22Rv1 (cell line): ENCODE results near the gene SWT1.

Source experiments
- H3K27ac ChIP-seq: fragments of 450-650 bp; 2 replicates; pipeline ENCODE4 v1.5.1; 2017
- ZFX ChIP-seq: fragments of 450-650 bp; IDR thresholded peaks from 2 replicates; pipeline ENCODE4 v1.6.1; 2017; ENCODE audit warnings: antibody characterized with exemption, borderline replicate concordance
- TF ChIP-seq, protein P1 (sequence below): fragments of 450-650 bp; IDR thresholded peaks from 2 replicates; pipeline ENCODE4 v1.5.1; 2017; ENCODE audit warnings: mild to moderate bottlenecking

The SWT1 gene

DNA sequence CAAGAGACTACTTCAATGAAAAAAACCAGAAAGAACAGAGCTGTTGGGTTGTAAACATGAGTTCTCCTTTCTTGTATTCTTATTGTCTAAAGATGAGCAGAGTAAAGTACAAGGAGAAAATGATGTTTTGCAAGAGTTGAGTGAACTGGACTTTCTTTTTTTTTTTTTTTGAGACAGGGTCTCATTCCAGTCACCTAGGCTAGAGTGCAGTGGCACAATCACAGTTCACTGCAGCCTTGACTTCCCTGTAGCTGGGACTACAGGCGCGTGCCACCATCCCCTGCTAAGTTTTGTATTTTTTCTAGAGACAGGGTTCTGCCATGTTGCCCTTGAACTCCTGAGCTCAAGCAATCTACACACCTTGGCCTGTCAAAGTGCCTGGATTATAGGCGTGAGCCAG is 167.2 kb downstream of the SWT1 start:
- H3K27ac ChIP-seq: no peak overlapping the region
- TF ChIP-seq, protein P1, sequence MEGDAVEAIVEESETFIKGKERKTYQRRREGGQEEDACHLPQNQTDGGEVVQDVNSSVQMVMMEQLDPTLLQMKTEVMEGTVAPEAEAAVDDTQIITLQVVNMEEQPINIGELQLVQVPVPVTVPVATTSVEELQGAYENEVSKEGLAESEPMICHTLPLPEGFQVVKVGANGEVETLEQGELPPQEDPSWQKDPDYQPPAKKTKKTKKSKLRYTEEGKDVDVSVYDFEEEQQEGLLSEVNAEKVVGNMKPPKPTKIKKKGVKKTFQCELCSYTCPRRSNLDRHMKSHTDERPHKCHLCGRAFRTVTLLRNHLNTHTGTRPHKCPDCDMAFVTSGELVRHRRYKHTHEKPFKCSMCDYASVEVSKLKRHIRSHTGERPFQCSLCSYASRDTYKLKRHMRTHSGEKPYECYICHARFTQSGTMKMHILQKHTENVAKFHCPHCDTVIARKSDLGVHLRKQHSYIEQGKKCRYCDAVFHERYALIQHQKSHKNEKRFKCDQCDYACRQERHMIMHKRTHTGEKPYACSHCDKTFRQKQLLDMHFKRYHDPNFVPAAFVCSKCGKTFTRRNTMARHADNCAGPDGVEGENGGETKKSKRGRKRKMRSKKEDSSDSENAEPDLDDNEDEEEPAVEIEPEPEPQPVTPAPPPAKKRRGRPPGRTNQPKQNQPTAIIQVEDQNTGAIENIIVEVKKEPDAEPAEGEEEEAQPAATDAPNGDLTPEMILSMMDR: no peak
- TF ChIP-seq ZFX: no peak

GRCh38 chr1:185325413-185325812 is 168.4 kb downstream of the SWT1 start:
- TF ChIP-seq ZFX: no peak
- TF ChIP-seq, protein P1: no peak
- H3K27ac ChIP-seq: no peak overlapping the region

- TF ChIP-seq, protein P1: no peak
- H3K27ac ChIP-seq: no peak overlapping the region
These were observed 171.3 kb downstream of the SWT1 start for GRCh38 chr1:185328255-185328654.

- TF ChIP-seq, protein P1: no peak
- no peak for TF ChIP-seq ZFX
- no peak overlapping the region for H3K27ac ChIP-seq
These were observed 177.2 kb downstream of the SWT1 start for GRCh38 chr1:185334182-185334581.

DNA sequence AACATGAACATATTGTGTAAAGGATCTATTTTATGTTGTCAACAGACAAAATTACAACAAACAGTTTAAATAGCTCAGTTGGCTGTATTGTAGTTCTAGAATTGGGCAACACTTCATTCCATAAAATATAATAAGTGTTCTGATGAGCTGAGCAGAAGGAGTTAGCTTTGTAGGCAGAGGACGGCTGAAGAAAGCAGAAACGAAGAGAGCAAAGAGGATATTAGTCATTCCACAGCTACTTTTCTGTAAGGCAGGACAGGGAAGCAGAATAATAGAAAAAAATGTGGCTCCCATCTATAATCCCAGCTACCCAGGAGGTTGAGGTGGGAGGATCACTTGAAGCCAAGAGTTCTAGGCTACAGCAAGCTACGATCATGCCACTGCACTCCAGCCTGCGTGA is 180.3 kb downstream of the SWT1 start:
- TF ChIP-seq ZFX: no peak
- TF ChIP-seq, protein P1: no peak
- H3K27ac ChIP-seq: no peak overlapping the region

DNA sequence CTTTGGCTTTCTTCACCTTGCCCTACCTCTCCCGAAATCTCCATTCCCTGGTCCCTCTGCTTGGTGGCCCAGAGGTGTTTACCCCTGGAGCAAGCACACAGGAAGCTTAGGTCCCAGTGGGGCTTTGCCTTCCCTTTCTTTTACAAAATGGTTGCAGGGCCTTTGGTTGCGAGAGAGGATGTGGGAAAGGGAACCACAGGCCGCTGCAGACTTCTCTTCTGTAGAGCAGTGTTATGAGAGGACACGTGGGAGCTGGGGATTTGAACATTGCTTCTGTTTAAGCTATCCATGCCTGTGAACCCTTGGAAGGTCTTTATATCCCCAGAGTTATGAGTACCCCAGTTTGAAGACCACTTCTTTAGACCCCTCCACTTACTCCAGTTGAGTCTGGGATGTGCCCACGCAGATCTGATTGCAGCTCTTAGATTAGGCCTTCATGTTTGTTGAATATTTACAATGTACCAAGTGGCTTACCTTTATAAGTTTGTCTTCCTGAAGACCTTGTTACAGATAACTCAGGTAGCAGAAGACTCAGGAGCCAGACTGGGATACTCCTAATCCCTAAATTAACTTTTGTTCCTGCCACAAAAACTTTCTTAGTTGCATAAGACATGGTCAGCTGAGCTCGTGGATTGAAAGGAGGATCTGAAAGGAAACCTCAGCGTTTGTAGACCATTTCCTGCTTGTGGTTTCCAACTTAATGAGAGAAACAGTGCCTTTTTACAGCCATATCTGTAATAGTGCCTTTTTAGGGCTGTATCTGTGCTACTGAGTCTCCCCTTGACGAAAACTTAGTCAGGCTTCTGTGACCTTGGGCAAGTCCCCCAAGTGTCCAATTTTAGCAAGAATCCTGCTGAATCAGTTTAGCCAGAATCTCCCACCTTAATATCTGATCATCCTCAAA is 182.0 kb downstream of the SWT1 start:
- no peak overlapping the region for H3K27ac ChIP-seq
- no peak for TF ChIP-seq ZFX
- TF ChIP-seq, protein P1: no peak

DNA sequence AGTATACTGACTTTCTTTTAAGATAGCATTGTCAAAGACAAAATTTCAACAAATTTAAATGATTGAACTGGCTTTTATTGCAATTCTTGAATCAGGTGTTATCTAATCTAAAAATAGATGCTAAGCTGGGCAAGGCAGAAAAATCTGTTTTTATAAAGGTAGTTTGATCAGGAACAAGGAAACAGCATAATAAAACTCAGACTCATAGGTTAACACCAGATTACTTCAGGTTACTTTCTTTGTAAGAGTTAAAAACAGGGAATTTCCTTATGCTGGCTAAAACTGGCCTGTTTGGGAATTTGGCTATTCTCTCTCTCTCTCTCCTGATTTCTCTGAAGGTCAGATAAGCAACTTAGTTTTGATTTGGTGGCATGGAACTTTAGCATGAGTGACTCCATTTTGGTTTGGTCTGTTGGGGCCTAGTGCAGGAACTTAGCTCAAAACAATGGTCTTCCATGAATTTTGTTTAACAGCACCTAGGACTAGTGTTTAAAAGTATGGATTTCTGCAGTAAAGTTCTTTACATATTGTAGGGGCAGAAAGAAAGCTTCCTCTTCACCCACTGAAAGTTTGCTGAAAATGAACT is 184.3 kb downstream of the SWT1 start:
- no peak for TF ChIP-seq ZFX
- TF ChIP-seq, protein P1: no peak
- H3K27ac ChIP-seq: no peak overlapping the region
